HS-27A (cell line): ENCODE data around the gene RAB34.

Experiments used
- DNase-seq: peaks from one replicate; pipeline ENCODE4 v3.0.0-alpha.2; 2012; ENCODE audit warnings: low read depth, missing footprints

RAB34 gene

GRCh38 chr17:28717578-28718332 lies at the start of gene RAB34:
TSS of gene RAB34 (minus strand) at chr17:28717868. CDS start at chr17:28717266, 602 bp downstream.
- DNase-seq = no peak

GRCh38 chr17:28765038-28765437 lies 47.4 kb upstream of the RAB34 start:
- no peak for DNase-seq

GRCh38 chr17:28763804-28764266 lies 46.2 kb upstream of the RAB34 start:
- DNase-seq = no peak

- no peak for DNase-seq
Observed at GRCh38 chr17:28763137-28763799, 45.6 kb upstream of the RAB34 start.

- DNase-seq = no peak
Observed at GRCh38 chr17:28760601-28761562, 43.2 kb upstream of the RAB34 start.

- no peak for DNase-seq
Observed at GRCh38 chr17:28759256-28759865, 41.7 kb upstream of the RAB34 start.

GRCh38 chr17:28758411-28759121 lies 40.9 kb upstream of the RAB34 start:
- DNase-seq = no peak

GRCh38 chr17:28756049-28756804 lies 38.6 kb upstream of the RAB34 start:
- no peak for DNase-seq

GRCh38 chr17:28755486-28755885 lies 37.8 kb upstream of the RAB34 start:
- DNase-seq = no peak

GRCh38 chr17:28751600-28752366 lies 34.1 kb upstream of the RAB34 start:
- no peak for DNase-seq

- DNase-seq = no peak
Observed at GRCh38 chr17:28750178-28751047, 32.7 kb upstream of the RAB34 start.

GRCh38 chr17:28749516-28750177 lies 32.0 kb upstream of the RAB34 start:
- DNase-seq = no peak

- DNase-seq = no peak
Observed at GRCh38 chr17:28748852-28749515, 31.3 kb upstream of the RAB34 start.

- no peak for DNase-seq
Observed at GRCh38 chr17:28747801-28748750, 30.4 kb upstream of the RAB34 start.

GRCh38 chr17:28747051-28747691 lies 29.5 kb upstream of the RAB34 start:
- no peak for DNase-seq

GRCh38 chr17:28746611-28747050 lies 29.0 kb upstream of the RAB34 start:
- no peak for DNase-seq
